GM12864 (cell line): Measurements from ENCODE around the gene DOHH.

Experiments used
- DNase-seq: peaks from one replicate; pipeline ENCODE4 v3.0.0-alpha.2; 2011; ENCODE audit warnings: low read depth
- H3K4me3 ChIP-seq: 2 replicates; pipeline ENCODE4 v1.5.1; 2011; ENCODE audit warnings: mild to moderate bottlenecking, low read depth, low read length, control low read depth
- TF ChIP-seq, protein P1 (sequence below): IDR thresholded peaks from 2 replicates; pipeline ENCODE4 v1.5.1; 2011; ENCODE audit warnings: low read depth, mild to moderate bottlenecking, moderate library complexity, low read length, control low read depth, inconsistent platforms; ENCODE audit errors: missing control alignments

DOHH gene

DNA sequence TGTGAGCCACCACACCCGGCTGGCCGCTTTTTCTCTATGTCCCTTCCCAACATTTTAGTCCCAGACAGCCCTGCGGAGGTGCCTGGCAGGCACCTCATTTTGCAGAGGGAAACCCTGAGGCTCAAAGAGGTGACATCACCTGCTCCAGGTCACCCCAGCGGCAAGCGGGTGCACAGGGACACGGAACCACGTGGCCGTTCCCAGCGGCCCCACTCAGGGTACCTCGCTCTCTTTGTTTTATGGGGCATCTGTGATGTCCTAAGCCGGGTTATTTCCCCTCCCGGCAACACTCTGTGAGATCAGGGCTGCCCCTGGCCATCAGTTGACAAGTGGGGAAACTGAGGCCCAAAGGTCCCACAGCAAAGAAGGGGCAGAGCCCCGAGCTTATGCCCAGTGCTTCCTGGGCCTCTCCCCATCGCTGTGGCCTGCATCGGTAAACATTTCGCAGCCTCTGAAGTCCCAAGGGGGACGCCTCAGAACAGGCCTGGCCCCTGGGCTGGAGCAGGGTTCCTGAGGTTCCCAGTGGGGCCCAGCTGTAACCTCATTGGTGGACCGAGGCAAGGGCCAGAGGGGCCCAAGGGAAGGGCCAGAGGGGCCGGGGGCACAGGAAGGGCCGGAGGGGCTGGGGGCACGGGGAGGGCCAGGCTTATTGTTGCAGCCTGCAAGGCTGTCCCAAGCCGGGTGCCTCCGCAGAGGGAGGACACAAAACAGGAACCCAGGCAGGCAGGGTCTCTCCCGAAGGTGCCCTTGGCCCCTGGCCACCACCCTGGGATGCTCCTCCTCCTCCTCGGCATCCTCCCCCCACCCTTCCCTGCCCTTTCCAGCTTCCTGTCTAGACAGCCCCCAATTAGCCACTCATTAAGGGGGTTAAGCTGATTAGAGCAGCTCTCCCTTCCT lies 59.1 kb downstream of the DOHH start:
- no peak for DNase-seq
- TF ChIP-seq, protein P1, sequence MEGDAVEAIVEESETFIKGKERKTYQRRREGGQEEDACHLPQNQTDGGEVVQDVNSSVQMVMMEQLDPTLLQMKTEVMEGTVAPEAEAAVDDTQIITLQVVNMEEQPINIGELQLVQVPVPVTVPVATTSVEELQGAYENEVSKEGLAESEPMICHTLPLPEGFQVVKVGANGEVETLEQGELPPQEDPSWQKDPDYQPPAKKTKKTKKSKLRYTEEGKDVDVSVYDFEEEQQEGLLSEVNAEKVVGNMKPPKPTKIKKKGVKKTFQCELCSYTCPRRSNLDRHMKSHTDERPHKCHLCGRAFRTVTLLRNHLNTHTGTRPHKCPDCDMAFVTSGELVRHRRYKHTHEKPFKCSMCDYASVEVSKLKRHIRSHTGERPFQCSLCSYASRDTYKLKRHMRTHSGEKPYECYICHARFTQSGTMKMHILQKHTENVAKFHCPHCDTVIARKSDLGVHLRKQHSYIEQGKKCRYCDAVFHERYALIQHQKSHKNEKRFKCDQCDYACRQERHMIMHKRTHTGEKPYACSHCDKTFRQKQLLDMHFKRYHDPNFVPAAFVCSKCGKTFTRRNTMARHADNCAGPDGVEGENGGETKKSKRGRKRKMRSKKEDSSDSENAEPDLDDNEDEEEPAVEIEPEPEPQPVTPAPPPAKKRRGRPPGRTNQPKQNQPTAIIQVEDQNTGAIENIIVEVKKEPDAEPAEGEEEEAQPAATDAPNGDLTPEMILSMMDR: no peak
- no peak overlapping the region for H3K4me3 ChIP-seq
